Subcutaneous abdominal adipose tissue (tissue), 5 donors: ENCODE results near the gene DYRK1A.

Experiments
- H3K27ac ChIP-seq: one replicate; pipeline ENCODE4 v1.7.0; 2013; ENCODE audit warnings: low read depth, mild to moderate bottlenecking, inconsistent platforms, low read length, moderate library complexity
- H3K27me3 ChIP-seq, 5 donors: one replicate each; pipeline ENCODE4 v1.7.0; 2013; ENCODE audit warnings: low read length in 5 of 5, inconsistent platforms in 1 of 5; ENCODE audit not compliant: control insufficient read depth in 5 of 5, insufficient read depth in 4 of 5
- H3K36me3 ChIP-seq, 5 donors: one replicate each; pipeline ENCODE4 v1.7.0; 2013; ENCODE audit warnings: low read length in 5 of 5; ENCODE audit not compliant: control insufficient read depth in 5 of 5, insufficient read depth in 5 of 5
- H3K4me1 ChIP-seq, 5 donors: one replicate each; pipeline ENCODE4 v1.7.0; 2013; ENCODE audit warnings: low read length in 5 of 5, mild to moderate bottlenecking in 3 of 5, moderate library complexity in 1 of 5; ENCODE audit not compliant: control insufficient read depth in 5 of 5, insufficient read depth in 5 of 5
- H3K4me3 ChIP-seq, 5 donors: one replicate each; pipeline ENCODE4 v1.7.0; 2013; ENCODE audit warnings: low read length in 5 of 5, low read depth in 1 of 5
- H3K9ac ChIP-seq, 5 donors: one replicate each; pipeline ENCODE4 v1.7.0; 2013; ENCODE audit warnings: low read length in 5 of 5, mild to moderate bottlenecking in 4 of 5, moderate library complexity in 3 of 5
- H3K9me3 ChIP-seq, 5 donors: one replicate each; pipeline ENCODE4 v1.7.0; 2013; ENCODE audit warnings: low read length in 5 of 5; ENCODE audit not compliant: control insufficient read depth in 5 of 5
- donor health status: healthy.
- donor health status: healthy.
- donor health status: healthy.
- donor health status: healthy.
- donor health status: healthy.

DYRK1A gene

DNA sequence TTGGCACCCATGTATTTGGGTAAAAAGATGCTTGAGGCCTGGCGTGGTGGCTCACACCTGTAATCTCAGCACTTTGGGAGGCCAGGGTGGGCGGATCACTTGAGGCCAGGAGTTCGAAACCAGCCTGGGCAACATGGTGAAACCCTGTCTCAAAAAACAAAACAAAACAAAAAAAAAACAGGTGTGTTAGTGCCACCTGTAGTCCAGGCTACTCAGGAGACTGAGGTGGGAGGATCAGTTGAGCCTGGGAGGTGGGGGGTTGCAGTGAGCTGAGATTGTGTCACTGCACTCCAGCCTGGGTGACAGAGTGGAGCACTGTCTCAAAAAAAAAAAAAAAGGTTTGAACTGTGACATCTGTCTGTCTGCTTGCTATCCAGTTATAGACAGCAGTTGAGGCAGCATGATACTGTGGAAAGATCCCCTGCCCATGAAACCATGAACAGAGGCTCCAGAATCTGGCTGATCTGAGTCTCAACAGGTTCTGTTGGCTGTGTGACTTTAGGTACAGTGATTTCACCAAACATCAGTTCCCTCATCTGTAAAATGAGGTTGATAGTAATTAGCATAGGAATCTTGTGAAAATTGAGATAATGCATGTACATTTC, 5.7 kb downstream of the DYRK1A start:
- Histone ChIP-seq H3K36me3 (no peaks in the 10 kb centered on the region), H3K27ac (no peak overlapping the region), H3K9ac (no peak overlapping the region)

DNA sequence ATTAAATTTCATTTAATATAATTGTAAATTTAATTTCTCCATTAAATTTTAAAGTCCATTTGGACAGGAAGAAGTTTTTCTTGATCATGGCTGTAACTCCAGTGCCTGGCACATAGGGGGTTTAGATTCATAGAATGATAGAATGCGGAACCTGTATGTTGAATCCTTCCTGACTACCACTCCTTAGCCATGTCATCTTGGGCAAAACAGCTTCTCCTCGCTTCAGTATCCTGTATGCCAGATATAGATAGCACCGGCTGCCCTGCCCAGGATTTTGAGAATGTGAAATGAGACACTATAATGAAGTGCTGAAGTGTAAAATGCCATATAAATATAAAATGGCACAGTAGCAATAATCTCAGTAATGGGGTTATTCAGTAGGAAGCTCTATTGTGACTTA, 6.4 kb downstream of the DYRK1A start:
- Histone ChIP-seq H3K9ac (no peak overlapping the region), H3K36me3 (no peaks in the 10 kb centered on the region), H3K4me1 (peaks cover 0 to 65% (median 63%) of the 10 kb centered on the region in 5 donors), H3K27ac (peak overlapping the region; percentile 61), H3K9me3 (no peaks in the 10 kb centered on the region), H3K4me3 (no peak overlapping the region), H3K27me3 (no peaks in the 10 kb centered on the region)

More for the DNA sequence above, 5.7 kb downstream of the DYRK1A start:
- Histone ChIP-seq H3K27me3 (no peaks in the 10 kb centered on the region), H3K4me1 (peaks cover 0 to 61% (median 59%) of the 10 kb centered on the region in 5 donors), H3K9me3 (no peaks in the 10 kb centered on the region), H3K4me3 (no peak overlapping the region)

DNA sequence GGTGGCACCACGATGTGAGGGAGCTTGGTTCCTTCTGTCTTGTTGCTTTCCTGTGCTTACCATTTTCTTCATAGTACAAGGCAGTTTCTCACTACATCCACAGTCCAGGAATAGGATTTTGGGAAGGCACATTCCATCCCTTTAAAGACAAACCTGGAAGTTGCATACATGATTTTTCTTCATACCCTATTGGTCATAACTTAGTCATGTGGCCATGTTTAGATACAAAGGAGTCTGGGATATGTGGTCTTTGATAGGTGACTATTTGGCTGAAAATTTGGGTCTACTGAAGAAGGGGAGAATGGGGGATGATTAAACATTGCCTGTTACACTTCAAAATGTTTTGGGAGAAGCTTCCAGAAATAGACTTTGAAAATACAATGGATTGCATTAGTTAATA, 7.0 kb downstream of the DYRK1A start:
- Histone ChIP-seq H3K27ac (peak overlapping the region; percentile 61), H3K4me3 (no peak overlapping the region), H3K36me3 (no peaks in the 10 kb centered on the region), H3K4me1 (peaks cover 0 to 61% (median 59%) of the 10 kb centered on the region in 5 donors), H3K9ac (no peak overlapping the region), H3K9me3 (no peaks in the 10 kb centered on the region), H3K27me3 (no peaks in the 10 kb centered on the region)

DNA sequence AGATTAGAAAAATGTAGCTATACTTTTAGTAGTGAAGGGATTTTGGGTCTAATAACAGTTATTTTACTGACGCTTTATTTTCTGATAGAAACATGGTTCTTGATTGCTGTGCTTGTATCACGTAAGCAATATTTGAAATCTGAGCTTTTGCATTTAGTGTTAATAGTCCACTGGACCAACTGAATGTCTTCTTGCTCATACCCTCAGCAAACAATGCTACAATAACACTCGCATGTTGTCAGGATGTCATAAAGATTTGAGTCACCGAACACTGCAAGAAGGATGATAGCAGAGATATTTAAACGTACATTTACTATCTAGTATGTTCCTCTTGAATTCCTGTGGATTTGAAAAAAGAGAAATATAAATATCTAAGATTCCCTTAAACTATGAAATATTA, 7.5 kb downstream of the DYRK1A start:
- H3K36me3 ChIP-seq: no peaks in the 10 kb centered on the region

DNA sequence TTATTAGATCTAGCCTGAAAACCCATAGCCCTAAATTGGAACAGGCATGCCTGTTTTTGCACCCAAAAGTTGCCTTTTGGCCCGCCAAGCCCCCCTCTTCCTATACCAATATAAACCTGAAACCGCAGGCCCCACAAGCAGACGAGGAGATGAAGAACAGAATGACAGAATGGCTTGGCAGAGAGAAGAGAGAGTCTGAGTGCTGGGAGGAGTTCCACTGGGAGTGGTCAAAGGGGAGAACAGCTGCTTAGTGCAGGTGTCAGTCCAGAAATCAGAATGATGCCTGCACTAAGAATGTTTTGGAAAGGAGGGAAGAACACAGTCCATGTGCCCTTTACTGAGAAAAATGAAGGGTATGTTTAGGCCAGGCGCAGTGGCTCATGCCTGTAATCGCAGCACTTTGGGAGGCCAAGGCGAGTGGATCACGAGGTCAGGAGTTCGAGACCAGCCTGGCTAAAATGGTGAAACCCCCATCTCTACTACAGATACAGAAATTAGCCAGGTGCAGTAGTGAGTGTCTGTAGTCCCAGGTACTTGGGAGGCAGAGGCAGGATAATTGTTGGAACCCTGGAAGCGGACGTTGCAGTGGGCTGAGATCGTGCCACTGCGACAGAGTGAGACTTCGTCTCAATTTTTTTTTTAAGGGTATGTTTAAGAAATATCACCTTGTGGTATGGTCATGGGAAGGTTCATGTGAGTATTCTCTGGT, 9.4 kb downstream of the DYRK1A start:
- no peak overlapping the region for H3K4me3 ChIP-seq
- H3K4me1 ChIP-seq: peaks cover 0 to 57% (median 43%) of the 10 kb centered on the region in 5 donors
- no peak overlapping the region for H3K27ac ChIP-seq

More for the DNA sequence above, 7.5 kb downstream of the DYRK1A start:
- H3K4me3 ChIP-seq: no peak overlapping the region
- no peaks in the 10 kb centered on the region for H3K27me3 ChIP-seq
- H3K9ac ChIP-seq: no peak overlapping the region
- H3K4me1 ChIP-seq: peaks cover 0 to 59% (median 57%) of the 10 kb centered on the region in 5 donors
- peak overlapping the region; percentile 54 for H3K27ac ChIP-seq
- H3K9me3 ChIP-seq: no peaks in the 10 kb centered on the region

DNA sequence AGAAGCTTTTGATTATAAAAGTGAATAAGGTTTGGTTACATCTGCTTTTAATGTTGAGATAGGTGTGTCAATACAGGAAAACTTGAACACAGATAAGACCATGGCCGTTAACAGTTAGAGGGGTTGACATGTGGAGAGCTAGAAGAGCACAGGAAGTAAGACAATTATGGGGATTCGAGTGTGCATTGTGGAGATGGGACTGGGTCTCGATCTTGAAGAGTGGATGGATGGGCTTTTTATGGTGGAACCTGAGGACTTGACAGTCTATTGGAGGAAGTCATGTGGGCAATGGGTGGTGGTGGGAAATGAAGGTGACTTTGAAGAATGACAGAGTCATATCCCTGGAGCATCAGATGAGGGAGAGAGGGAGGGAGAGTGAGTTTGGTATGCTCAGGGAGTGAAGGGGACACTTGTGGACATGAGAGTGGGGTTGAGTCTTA, 12.1 kb downstream of the DYRK1A start:
- Histone ChIP-seq H3K36me3 (no peaks in the 10 kb centered on the region), H3K4me3 (no peak overlapping the region), H3K27me3 (no peaks in the 10 kb centered on the region), H3K27ac (no peak overlapping the region), H3K9me3 (no peaks in the 10 kb centered on the region), H3K4me1 (peaks cover 0 to 55% (median 39%) of the 10 kb centered on the region in 5 donors), H3K9ac (no peak overlapping the region)

More for the DNA sequence above, 9.4 kb downstream of the DYRK1A start:
- H3K9ac ChIP-seq: no peak overlapping the region
- H3K9me3 ChIP-seq: no peaks in the 10 kb centered on the region
- no peaks in the 10 kb centered on the region for H3K27me3 ChIP-seq
- no peaks in the 10 kb centered on the region for H3K36me3 ChIP-seq

DNA sequence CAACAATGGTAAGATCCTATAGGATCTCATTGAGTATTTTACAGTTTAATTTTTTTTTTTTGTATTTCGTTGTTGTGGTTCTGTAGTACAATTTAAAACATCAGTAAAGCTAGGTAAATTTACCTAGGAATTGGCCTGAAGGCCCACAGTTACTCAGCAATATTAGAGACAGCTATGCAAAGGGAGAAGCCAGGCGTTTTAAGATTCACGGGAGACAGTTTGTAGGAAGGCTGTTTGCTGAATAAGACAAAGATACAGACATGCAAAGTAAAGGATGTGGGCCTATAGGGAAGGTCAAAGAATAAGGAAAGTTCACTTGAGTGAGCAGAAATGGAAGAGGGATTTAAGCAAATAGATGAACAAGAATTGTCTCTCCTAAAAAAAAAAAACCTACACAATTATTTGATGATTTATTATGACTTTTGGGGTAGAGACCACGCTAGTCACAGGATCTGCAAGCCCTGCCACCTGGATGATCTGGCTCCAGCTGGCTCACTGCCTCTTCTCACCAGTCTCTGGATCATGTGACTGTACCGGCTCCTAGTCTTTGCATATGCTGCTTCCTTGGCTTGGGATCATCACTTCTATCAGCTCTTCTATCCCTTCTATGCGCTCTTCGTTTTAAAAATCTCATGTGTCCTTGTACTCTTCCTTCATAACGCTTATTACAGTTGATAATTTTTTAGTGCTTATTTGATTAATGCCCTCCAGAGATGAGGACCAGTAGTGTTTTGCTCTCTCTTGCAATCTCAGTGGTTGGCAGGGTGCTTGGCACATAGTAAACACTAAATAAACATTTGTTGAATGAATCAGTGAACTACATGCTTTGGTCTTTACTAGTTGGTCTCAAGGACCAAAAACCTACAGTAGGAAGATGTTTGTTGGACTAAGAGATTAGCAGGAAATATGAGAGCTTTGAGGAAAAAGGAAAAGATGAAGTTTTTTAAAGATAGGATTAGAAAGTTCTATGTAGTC, 14.1 kb downstream of the DYRK1A start:
- H3K9ac ChIP-seq: peak overlapping the region in 1 of 5 donors; percentile 0
- peaks cover 0 to 47% (median 30%) of the 10 kb centered on the region in 5 donors for H3K4me1 ChIP-seq
- H3K27me3 ChIP-seq: no peaks in the 10 kb centered on the region
- peaks cover 0 to 4% (median 2%) of the 10 kb centered on the region in 5 donors for H3K9me3 ChIP-seq
- no peak overlapping the region for H3K27ac ChIP-seq
- no peak overlapping the region for H3K4me3 ChIP-seq
- no peaks in the 10 kb centered on the region for H3K36me3 ChIP-seq

DNA sequence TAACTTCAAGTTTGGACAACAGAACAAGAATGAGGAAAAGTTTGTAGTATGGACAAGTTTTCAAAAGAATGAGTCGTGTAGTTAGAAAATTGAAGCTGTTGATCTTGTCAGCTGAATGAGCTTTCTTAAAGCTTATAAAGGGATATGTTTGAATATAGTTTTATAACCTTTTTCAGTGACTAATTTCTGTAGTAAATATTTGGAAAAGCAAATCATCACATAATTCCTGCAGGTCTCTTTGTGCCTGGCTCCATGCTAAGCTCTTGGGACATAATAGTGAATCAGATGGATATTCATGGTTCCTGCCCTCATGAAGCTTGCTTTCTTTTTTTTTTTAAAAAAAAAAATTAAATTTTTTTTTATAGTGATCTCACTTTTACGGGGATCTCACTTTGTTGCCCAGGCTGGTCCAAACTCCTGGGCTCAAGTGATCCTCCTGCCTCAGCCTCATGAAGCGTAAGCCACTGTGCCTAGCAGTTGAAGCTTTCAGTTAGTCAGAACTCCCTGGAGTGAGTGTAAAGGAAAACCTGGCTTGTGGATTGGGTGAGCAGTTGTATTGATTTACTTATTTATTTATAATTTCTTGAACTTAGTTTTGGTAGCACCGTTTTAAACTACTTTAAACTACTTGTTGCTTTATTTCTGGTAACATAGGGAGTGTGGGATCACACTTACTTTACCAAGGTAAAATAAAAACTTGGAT, 15.5 kb downstream of the DYRK1A start:
- Histone ChIP-seq H3K27ac (no peak overlapping the region), H3K9ac (no peak overlapping the region), H3K4me1 (peaks cover 0 to 51% (median 36%) of the 10 kb centered on the region in 5 donors), H3K9me3 (peaks cover 0 to 4% (median 2%) of the 10 kb centered on the region in 5 donors), H3K4me3 (no peak overlapping the region), H3K36me3 (no peaks in the 10 kb centered on the region), H3K27me3 (no peaks in the 10 kb centered on the region)

DNA sequence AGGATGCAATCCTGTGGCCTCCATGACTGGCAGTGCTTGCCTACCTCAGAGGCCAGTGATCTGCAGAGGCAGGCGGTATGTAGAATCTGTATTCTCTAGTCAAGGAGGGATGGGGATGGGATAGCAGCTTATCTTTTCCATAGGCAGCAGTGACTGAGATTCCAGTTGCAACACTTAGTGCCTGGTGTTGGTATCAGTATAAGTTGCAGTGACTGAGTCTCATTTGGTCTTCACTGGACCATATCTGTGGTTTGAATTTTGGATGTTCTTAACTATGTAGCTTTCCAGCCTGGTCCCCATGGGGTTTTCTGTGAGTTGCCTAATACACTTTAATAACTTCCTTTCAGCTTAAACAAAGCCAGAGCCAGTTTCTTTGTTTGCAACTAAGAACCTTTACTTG, 16.5 kb downstream of the DYRK1A start:
- no peak overlapping the region for H3K4me3 ChIP-seq
- no peak overlapping the region for H3K9ac ChIP-seq
- H3K9me3 ChIP-seq: peaks cover 0 to 4% (median 2%) of the 10 kb centered on the region in 5 donors
- H3K4me1 ChIP-seq: peaks cover 0 to 51% (median 44%) of the 10 kb centered on the region in 5 donors
- no peaks in the 10 kb centered on the region for H3K36me3 ChIP-seq
- no peak overlapping the region for H3K27ac ChIP-seq
- no peaks in the 10 kb centered on the region for H3K27me3 ChIP-seq
